Gastrocnemius medialis (tissue), 4 donors: Measurements from ENCODE around the gene ANKRD39. TPM values are rescaled to one million over a fixed set of nuclear protein-coding genes. Genes with fewer than 3 reads are reported as not detected.

Source experiments
- ATAC-seq, 2 donors: fragments of 150-250 bp; one replicate each; pipeline ENCODE4 v1.9.1; 2016
- DNase-seq, 2 donors: peaks; one replicate each; pipeline ENCODE4 v3.0.0-alpha.2; 2019
- H3K27ac ChIP-seq, 4 donors: fragments of 200-600 bp; sonication (generic); 1 replicate in 1 of 4; 2 replicates in 3 of 4; pipeline ENCODE4 v1.5.1; 2016 to 2018; ENCODE audit warnings: mild to moderate bottlenecking in 2 of 4, moderate library complexity in 1 of 4
- H3K27me3 ChIP-seq, 3 donors: fragments of 200-600 bp; sonication (generic) in 2 of 3; 1 replicate in 1 of 3; 2 replicates in 2 of 3; pipeline versions ENCODE4 v1.5.1 to v1.6.0; 2016 to 2019; ENCODE audit warnings: mild to moderate bottlenecking in 1 of 3, moderate library complexity in 1 of 3
- H3K36me3 ChIP-seq, 2 donors: fragments of 200-600 bp; sonication (generic) in 1 of 2; one replicate each; pipeline ENCODE4 v1.5.1; 2017 to 2018
- H3K4me1 ChIP-seq, 2 donors: fragments of 200-600 bp; sonication (generic) in 1 of 2; one replicate each; pipeline ENCODE4 v1.5.1; 2016 to 2017; ENCODE audit warnings: mild to moderate bottlenecking in 2 of 2
- H3K4me3 ChIP-seq, 4 donors: fragments of 200-600 bp; sonication (generic) in 3 of 4; 1 replicate in 1 of 4; 2 replicates in 3 of 4; pipeline ENCODE4 v1.5.1; 2016 to 2019; ENCODE audit warnings: mild to moderate bottlenecking in 2 of 4
- H3K9me3 ChIP-seq, 3 donors: fragments of 200-600 bp; sonication (generic) in 2 of 3; 1 replicate in 1 of 3; 2 replicates in 2 of 3; pipeline ENCODE4 v1.5.1; 2016 to 2019
- POLR2A ChIP-seq, 2 donors: fragments of 450-650 bp; IDR thresholded peaks; one replicate each; pipeline ENCODE4 v1.6.1; 2017; ENCODE audit warnings: antibody characterized with exemption in 2 of 2, mild to moderate bottlenecking in 2 of 2, moderate library complexity in 2 of 2
- in situ Hi-C, 4 donors: fragments of 200-750 bp; cut with MboI; loops; one replicate each; pipeline versions ENCODE4 v1.15.0 to v1.8.0; 2017; ENCODE audit warnings: low sequenced_read_pairs in 4 of 4
- intact Hi-C: fragments of 100-400 bp; cut with DNase I; formaldehyde crosslinking; loops from one replicate; pipeline ENCODE4 v1.15.1; 2023; ENCODE audit warnings: low total_unique reads
- total RNA-seq, 4 donors: library from RNA; depleted of rRNA; stranded (reverse); fragments of >200 nt; gene quantifications; one replicate each; pipeline versions ENCODE4 v1.1.0 to v1.2.3, GENCODE V29; 2016
- TF ChIP-seq, protein P1 (sequence below), 5 experiments: fragments of 450-650 bp in 3 of 5; fragments of 200-600 bp in 2 of 5; sonication (generic) in 2 of 5; IDR thresholded peaks in 4 of 5; conservative IDR thresholded peaks in 1 of 5; 1 replicate in 4 of 5; 2 replicates in 1 of 5; pipeline ENCODE4 v1.5.1; 2016 to 2019; ENCODE audit warnings: antibody characterized with exemption in 5 of 5, mild to moderate bottlenecking in 3 of 5, moderate library complexity in 3 of 5

Gene ANKRD39
- total RNA-seq, 4 donors from 2014 or later, result 25.8 to 50.6 (median 43.8) TPM

DNA sequence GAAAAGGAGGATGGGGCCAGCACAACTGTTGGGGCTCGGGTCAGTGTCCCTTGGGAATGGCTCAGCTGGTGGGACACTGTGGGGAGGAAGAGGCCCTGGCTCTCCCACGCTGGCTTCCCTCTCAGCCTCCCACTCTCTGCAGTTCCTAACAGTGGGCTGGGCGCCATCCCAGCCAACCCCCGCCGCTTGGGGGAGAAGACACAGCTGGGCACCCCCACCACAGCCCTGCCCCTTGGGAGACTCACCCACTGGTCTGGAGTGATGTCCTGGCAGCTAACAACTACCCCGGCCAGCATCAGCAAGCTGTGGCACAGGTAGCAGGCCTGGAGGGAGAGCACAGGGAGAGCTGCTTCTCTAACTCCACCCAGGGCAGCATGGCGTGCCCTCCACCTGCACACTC, 20.4 kb upstream of the ANKRD39 start:
- Histone ChIP-seq H3K9me3 (no peaks in the 10 kb centered on the region), H3K27ac (no peak overlapping the region), H3K27me3 (no peaks in the 10 kb centered on the region), H3K36me3 (no peaks in the 10 kb centered on the region), H3K4me3 (no peak overlapping the region), H3K4me1 (peaks cover 17 to 18% of the 10 kb centered on the region in 2 donors)
- ATAC-seq, result no peak
- intact Hi-C loops (no loop called here), in situ Hi-C loops (no loop called here)
- no peak for DNase-seq
- TF ChIP-seq POLR2A (IDR thresholded peaks at IDR 0.05), result no peak
- TF ChIP-seq, protein P1, sequence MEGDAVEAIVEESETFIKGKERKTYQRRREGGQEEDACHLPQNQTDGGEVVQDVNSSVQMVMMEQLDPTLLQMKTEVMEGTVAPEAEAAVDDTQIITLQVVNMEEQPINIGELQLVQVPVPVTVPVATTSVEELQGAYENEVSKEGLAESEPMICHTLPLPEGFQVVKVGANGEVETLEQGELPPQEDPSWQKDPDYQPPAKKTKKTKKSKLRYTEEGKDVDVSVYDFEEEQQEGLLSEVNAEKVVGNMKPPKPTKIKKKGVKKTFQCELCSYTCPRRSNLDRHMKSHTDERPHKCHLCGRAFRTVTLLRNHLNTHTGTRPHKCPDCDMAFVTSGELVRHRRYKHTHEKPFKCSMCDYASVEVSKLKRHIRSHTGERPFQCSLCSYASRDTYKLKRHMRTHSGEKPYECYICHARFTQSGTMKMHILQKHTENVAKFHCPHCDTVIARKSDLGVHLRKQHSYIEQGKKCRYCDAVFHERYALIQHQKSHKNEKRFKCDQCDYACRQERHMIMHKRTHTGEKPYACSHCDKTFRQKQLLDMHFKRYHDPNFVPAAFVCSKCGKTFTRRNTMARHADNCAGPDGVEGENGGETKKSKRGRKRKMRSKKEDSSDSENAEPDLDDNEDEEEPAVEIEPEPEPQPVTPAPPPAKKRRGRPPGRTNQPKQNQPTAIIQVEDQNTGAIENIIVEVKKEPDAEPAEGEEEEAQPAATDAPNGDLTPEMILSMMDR (IDR thresholded peaks at IDR 0.05 in 4 of 5, conservative IDR thresholded peaks at IDR 0.05 in 1 of 5), result no peak

- Histone ChIP-seq H3K27ac (no peak overlapping the region), H3K36me3 (no peaks in the 10 kb centered on the region), H3K4me3 (no peak overlapping the region), H3K4me1 (peaks cover 22 to 23% of the 10 kb centered on the region in 2 donors), H3K9me3 (no peaks in the 10 kb centered on the region), H3K27me3 (no peaks in the 10 kb centered on the region)
- TF ChIP-seq, protein P1 (IDR thresholded peaks at IDR 0.05 in 4 of 5, conservative IDR thresholded peaks at IDR 0.05 in 1 of 5), result no peak
- no peak for TF ChIP-seq POLR2A (IDR thresholded peaks at IDR 0.05)
- ATAC-seq, result no peak
- in situ Hi-C loops, result no loop called here
- intact Hi-C loops, result no loop called here
- DNase-seq, result no peak
Observed at GRCh38 chr2:96877631-96878092, 19.8 kb upstream of the ANKRD39 start.

GRCh38 chr2:96877042-96877451, 19.2 kb upstream of the ANKRD39 start:
- no peak for DNase-seq
- Histone ChIP-seq H3K9me3 (no peaks in the 10 kb centered on the region), H3K4me1 (peaks cover 24% of the 10 kb centered on the region in 2 donors), H3K27me3 (no peaks in the 10 kb centered on the region), H3K36me3 (no peaks in the 10 kb centered on the region), H3K27ac (no peak overlapping the region), H3K4me3 (no peak overlapping the region)
- in situ Hi-C loops (no loop called here), intact Hi-C loops (no loop called here)
- TF ChIP-seq POLR2A (IDR thresholded peaks at IDR 0.05), result no peak
- TF ChIP-seq, protein P1 (IDR thresholded peaks at IDR 0.05 in 4 of 5, conservative IDR thresholded peaks at IDR 0.05 in 1 of 5), result no peak
- no peak for ATAC-seq

DNA sequence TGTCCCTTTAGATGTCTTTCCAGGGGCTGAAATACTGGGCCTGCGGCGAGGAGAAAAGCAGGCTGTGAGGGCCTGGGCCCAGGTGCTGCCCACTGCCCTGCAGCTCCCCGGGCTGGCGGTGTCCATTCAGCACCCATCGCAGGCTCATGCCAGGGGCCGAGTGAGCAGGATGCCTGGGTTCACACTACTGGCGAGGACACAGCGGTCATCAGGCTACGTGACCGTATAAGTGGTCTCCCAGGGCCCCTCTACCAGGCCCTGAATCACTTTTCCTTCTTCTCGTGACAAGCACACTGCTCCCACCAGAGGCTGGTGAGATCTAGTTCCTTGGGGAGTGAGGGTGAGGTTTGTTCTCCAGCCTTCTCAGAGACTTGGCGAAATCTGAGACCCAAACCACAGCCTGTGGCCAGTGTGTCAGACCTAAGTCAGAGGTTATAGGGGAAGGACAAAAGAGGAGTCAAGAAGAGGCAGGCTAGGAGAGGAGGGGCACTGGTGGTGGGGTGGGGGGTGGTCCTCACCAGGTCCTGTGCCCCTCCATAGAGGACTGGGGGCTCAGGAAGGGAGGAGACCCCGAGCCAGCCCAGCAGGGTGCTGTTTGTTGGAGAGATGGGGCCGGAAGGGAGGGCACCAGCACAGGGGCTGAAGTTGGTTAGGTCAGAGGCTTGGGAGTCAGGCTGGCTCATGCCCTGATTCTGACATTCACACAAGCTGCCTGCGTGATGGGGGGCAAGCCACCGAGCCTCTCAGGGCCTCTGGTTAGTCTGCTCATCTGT, 18.6 kb upstream of the ANKRD39 start:
- H3K4me1 ChIP-seq, result peaks cover 24% of the 10 kb centered on the region in 2 donors
- DNase-seq (no peak), ATAC-seq (no peak)
- no peak overlapping the region for H3K27ac ChIP-seq
- no peaks in the 10 kb centered on the region for H3K36me3 ChIP-seq
- no peak overlapping the region for H3K4me3 ChIP-seq
- TF ChIP-seq, protein P1 (IDR thresholded peaks at IDR 0.05 in 4 of 5, conservative IDR thresholded peaks at IDR 0.05 in 1 of 5), result no peak
- TF ChIP-seq POLR2A (IDR thresholded peaks at IDR 0.05), result no peak
- intact Hi-C loops, result no loop called here
- no peaks in the 10 kb centered on the region for H3K27me3 ChIP-seq
- in situ Hi-C loops, result no loop called here
- H3K9me3 ChIP-seq, result no peaks in the 10 kb centered on the region
